ENCODE results near the gene TOB2.
"Not testable (repeated sequence)": the region's sequence is repeated elsewhere in the genome, so short reads cannot be mapped to it uniquely, and the experiment has no call there.

TOB2 gene

GRCh38 chr22:41461901-41462300, 15.3 kb upstream of the TOB2 start:
- DNase-seq = no peak

GRCh38 chr22:41460071-41460470, 13.5 kb upstream of the TOB2 start:
- DNase-seq = not testable (repeated sequence)

GRCh38 chr22:41459431-41459830, 12.8 kb upstream of the TOB2 start:
- no peak for DNase-seq

- DNase-seq = no peak
Measured at GRCh38 chr22:41458161-41458728, 11.6 kb upstream of the TOB2 start.

GRCh38 chr22:41448189-41448808, 1.7 kb upstream of the TOB2 start:
- peak; percentile 97 for DNase-seq

- DNase-seq = peak; percentile 78
Measured at GRCh38 chr22:41447435-41448188, 1.0 kb upstream of the TOB2 start.

- DNase-seq = peak; percentile 25
Measured at GRCh38 chr22:41446057-41446501, 522 bp downstream of the TOB2 start.

GRCh38 chr22:41445129-41446056, 1.2 kb downstream of the TOB2 start:
- peak; percentile 34 for DNase-seq

- peak; percentile 96 for DNase-seq
Measured at GRCh38 chr22:41444360-41445128, 2.1 kb downstream of the TOB2 start.

GRCh38 chr22:41442240-41442792, 4.3 kb downstream of the TOB2 start:
- DNase-seq = no peak

GRCh38 chr22:41440511-41440910, 6.1 kb downstream of the TOB2 start:
- DNase-seq = not testable (repeated sequence)

- DNase-seq = no peak
Measured at GRCh38 chr22:41437198-41437597, 9.4 kb downstream of the TOB2 start.

GRCh38 chr22:41436322-41437113, 10.1 kb downstream of the TOB2 start:
- no peak for DNase-seq

- DNase-seq = no peak
Measured at GRCh38 chr22:41435560-41435959, 11.0 kb downstream of the TOB2 start.

- DNase-seq = not testable (repeated sequence)
Measured at GRCh38 chr22:41434361-41435003, 12.1 kb downstream of the TOB2 start.

GRCh38 chr22:41433480-41433879, 13.1 kb downstream of the TOB2 start:
- DNase-seq = not testable (repeated sequence)

- no peak for DNase-seq
Measured at GRCh38 chr22:41431656-41432055, 14.9 kb downstream of the TOB2 start.

GRCh38 chr22:41429951-41430332, 16.7 kb downstream of the TOB2 start:
- DNase-seq = no peak

GRCh38 chr22:41429232-41429950, 17.2 kb downstream of the TOB2 start:
- DNase-seq = no peak
